Measurements from ENCODE around the gene MAP3K13.

DNA sequence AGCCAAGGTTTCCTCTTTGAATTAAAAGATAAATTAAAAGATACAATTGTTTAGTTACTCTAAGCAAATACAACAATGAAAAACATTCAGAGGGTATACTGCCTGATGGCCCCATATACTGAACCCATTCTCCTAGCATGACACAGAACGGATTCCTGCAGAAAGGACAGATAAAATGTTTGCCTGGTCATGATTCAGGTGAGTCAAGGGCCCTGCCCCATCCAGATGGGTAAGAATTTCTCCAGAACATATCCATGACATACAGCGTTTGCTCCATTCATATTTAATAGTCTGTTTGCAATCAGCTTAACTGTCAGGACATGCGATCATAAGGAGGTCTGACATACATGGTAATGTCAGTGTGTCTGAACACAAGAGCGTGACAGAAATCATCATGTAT, 127.3 kb downstream of the MAP3K13 start:
- no peak for TF ChIP-seq EZH2phosphoT487 (IDR thresholded peaks at IDR 0.05; ENCODE audit: low read depth)
- TF ChIP-seq, protein P1, sequence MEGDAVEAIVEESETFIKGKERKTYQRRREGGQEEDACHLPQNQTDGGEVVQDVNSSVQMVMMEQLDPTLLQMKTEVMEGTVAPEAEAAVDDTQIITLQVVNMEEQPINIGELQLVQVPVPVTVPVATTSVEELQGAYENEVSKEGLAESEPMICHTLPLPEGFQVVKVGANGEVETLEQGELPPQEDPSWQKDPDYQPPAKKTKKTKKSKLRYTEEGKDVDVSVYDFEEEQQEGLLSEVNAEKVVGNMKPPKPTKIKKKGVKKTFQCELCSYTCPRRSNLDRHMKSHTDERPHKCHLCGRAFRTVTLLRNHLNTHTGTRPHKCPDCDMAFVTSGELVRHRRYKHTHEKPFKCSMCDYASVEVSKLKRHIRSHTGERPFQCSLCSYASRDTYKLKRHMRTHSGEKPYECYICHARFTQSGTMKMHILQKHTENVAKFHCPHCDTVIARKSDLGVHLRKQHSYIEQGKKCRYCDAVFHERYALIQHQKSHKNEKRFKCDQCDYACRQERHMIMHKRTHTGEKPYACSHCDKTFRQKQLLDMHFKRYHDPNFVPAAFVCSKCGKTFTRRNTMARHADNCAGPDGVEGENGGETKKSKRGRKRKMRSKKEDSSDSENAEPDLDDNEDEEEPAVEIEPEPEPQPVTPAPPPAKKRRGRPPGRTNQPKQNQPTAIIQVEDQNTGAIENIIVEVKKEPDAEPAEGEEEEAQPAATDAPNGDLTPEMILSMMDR (IDR thresholded peaks at IDR 0.05; ENCODE audit: low read depth, low read length) = no peak
